22Rv1 (cell line): ENCODE results near the gene AKR1E2.

ENCODE experiments used
- CTCF ChIP-seq: fragments of 450-650 bp; IDR thresholded peaks from 2 replicates; pipeline ENCODE4 v1.5.1; 2017; ENCODE audit warnings: mild to moderate bottlenecking
- ZFX ChIP-seq: fragments of 450-650 bp; IDR thresholded peaks from 2 replicates; pipeline ENCODE4 v1.6.1; 2017; ENCODE audit warnings: antibody characterized with exemption, borderline replicate concordance

- TF ChIP-seq CTCF (no peak), ZFX (no peak)
These were observed 64.0 kb downstream of the AKR1E2 start for GRCh38 chr10:4889959-4890358.
